Hepatocyte (in vitro differentiated cells): Measurements from ENCODE around the gene HSPA14.

Experiments
- CTCF ChIP-seq: fragments of 200-600 bp; sonication (generic); IDR thresholded peaks from 2 replicates; pipeline ENCODE4 v1.5.1; 2016; ENCODE audit warnings: antibody characterized with exemption, mild to moderate bottlenecking; ENCODE audit not compliant: poor library complexity
- EZH2phosphoT487 ChIP-seq: fragments of 200-600 bp; sonication (generic); IDR thresholded peaks from one replicate; pipeline ENCODE4 v1.6.1; 2018; ENCODE audit warnings: antibody characterized with exemption, mild to moderate bottlenecking, low read depth, moderate library complexity; ENCODE audit not compliant: unreplicated experiment, severe bottlenecking

DNA sequence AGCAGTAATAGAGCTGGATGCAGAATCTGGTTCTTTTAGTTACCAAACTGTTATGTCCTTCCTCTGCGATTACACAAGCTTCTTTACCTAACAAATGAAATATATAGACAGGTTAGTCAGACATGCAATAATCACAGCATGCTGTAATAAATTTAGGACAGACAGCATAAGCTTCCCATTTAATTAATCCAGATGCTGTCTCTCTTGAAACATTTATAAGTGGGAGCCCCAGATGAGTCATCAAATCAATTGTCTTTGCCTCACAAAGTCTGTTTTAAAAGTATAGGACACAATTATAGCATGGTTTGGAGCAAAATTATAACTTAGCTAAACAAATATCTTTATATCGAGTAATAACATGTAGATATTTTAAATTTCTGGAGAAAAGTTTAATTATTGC, 1.9 kb upstream of the HSPA14 start:
- TF ChIP-seq CTCF (no peak), EZH2phosphoT487 (no peak)
